Ectodermal cell (in vitro differentiated cells): Measurements from ENCODE around the gene CLDN7.

ENCODE experiments used
- H3K27ac ChIP-seq: 2 replicates; pipeline ENCODE4 v1.7.0; 2013; ENCODE audit warnings: mild to moderate bottlenecking, low read depth, low read length; ENCODE audit not compliant: insufficient read depth, poor library complexity, severe bottlenecking
- H3K27me3 ChIP-seq: 2 replicates; pipeline ENCODE4 v1.7.0; 2013; ENCODE audit warnings: mild to moderate bottlenecking, low read length; ENCODE audit not compliant: insufficient read depth, control insufficient read depth, poor library complexity, severe bottlenecking
- H3K36me3 ChIP-seq: one replicate; pipeline ENCODE4 v1.7.0; 2013; ENCODE audit warnings: low read length; ENCODE audit not compliant: control insufficient read depth, insufficient read depth
- H3K4me1 ChIP-seq: one replicate; pipeline ENCODE4 v1.7.0; 2013; ENCODE audit warnings: low read length; ENCODE audit not compliant: control insufficient read depth, insufficient read depth
- H3K4me3 ChIP-seq: 2 replicates; pipeline ENCODE4 v1.7.0; 2013; ENCODE audit warnings: low read depth, low read length, control low read depth; ENCODE audit not compliant: insufficient read depth
- H3K9me3 ChIP-seq: 2 replicates; pipeline ENCODE4 v1.7.0; 2013; ENCODE audit warnings: mild to moderate bottlenecking, low read length, moderate library complexity; ENCODE audit not compliant: control insufficient read depth
- WGBS, 2 experiments: methylation state at CpG; one replicate each; pipeline ENCODE4 v1.1.7; 2013; ENCODE audit warnings: missing lambda C conversion rate in 2 of 2; 5-methylcytosine and 5-hydroxymethylcytosine counted together

Gene CLDN7

GRCh38 chr17:7295230-7296180 lies 33.2 kb upstream of the CLDN7 start:
- WGBS, 2 experiments = 72% methylated on average over 42 of the region's 42 CpGs
- H3K36me3 ChIP-seq = no peaks in the 10 kb centered on the region
- H3K4me3 ChIP-seq = no peak overlapping the region
- peaks cover 21% of the 10 kb centered on the region for H3K4me1 ChIP-seq
- H3K9me3 ChIP-seq = no peaks in the 10 kb centered on the region
- H3K27me3 ChIP-seq = peaks cover 65% of the 10 kb centered on the region
- H3K27ac ChIP-seq = no peak overlapping the region

- Histone ChIP-seq H3K27me3 (peaks cover 59% of the 10 kb centered on the region), H3K4me1 (peaks cover 21% of the 10 kb centered on the region), H3K36me3 (no peaks in the 10 kb centered on the region), H3K4me3 (peak within 1 kb of the TSS; percentile 26), H3K27ac (no peak within 1 kb of the TSS), H3K9me3 (no peaks in the 10 kb centered on the region)
- WGBS, 2 experiments = 2% methylated on average over 57 of the region's 57 CpGs
These were observed 32.4 kb upstream of the CLDN7 start, which contains the start of gene YBX2 for GRCh38 chr17:7294614-7295153. TSS of gene YBX2 (minus strand) at chr17:7294639. CDS start at chr17:7294500, 139 bp downstream.

GRCh38 chr17:7293816-7294613 lies 31.7 kb upstream of the CLDN7 start:
- H3K9me3 ChIP-seq = no peaks in the 10 kb centered on the region
- no peaks in the 10 kb centered on the region for H3K36me3 ChIP-seq
- peaks cover 28% of the 10 kb centered on the region for H3K4me1 ChIP-seq
- peaks cover 57% of the 10 kb centered on the region for H3K27me3 ChIP-seq
- 2% methylated on average over 75 of the region's 75 CpGs for WGBS, 2 experiments
- H3K27ac ChIP-seq = no peak overlapping the region
- peak overlapping the region; percentile 26 for H3K4me3 ChIP-seq

- Histone ChIP-seq H3K4me1 (peaks cover 29% of the 10 kb centered on the region), H3K36me3 (no peaks in the 10 kb centered on the region), H3K9me3 (no peaks in the 10 kb centered on the region), H3K27me3 (peaks cover 57% of the 10 kb centered on the region), H3K4me3 (no peak overlapping the region), H3K27ac (no peak overlapping the region)
- WGBS, 2 experiments = 94 to 96% methylated on average over 11 of the region's 11 CpGs
These were observed 30.9 kb upstream of the CLDN7 start for GRCh38 chr17:7293159-7293558.

DNA sequence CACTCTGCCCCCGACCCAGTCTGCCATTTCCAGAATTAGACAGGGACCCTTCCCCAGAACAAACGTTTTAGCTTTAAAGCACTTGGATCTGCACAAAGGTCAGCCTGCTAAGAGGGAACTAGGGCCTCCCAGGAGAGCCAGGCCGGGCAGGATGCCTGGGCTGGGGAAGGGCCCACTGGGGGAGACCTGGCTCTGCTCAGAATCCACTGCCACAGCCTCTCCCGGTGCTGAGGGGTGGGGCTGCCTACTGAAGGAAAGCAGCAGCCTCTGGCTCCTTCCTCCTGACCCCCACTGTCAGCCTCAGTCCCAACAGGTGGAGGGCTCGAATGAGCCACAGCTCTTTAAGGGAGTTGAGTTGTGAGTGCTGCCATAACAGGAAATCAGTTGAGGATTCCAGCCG lies 30.5 kb upstream of the CLDN7 start:
- H3K27ac ChIP-seq = no peak overlapping the region
- no peaks in the 10 kb centered on the region for H3K9me3 ChIP-seq
- H3K4me1 ChIP-seq = peaks cover 29% of the 10 kb centered on the region
- WGBS, 2 experiments = 67 to 72% methylated on average over 6 of the region's 6 CpGs
- no peak overlapping the region for H3K4me3 ChIP-seq
- H3K27me3 ChIP-seq = peaks cover 57% of the 10 kb centered on the region
- no peaks in the 10 kb centered on the region for H3K36me3 ChIP-seq

DNA sequence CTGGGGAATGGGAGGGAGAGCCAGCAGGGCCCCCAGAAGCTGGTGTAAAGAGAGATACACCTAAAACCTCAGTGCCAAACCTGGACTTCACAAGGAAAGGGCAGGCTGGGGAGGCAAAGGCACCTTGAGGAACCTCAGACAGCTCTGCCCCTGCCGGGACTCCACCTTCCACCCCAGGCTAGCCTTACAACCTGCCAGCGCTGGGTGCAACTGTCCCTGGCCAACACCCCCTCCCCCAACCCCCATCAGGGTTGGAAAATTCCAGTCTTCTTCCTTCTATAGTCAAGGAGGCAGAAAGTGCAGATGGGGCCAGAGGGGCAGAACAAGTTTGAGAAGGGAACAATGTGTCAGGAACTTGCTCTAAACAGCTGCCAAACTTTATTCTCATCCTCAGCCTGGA lies 29.9 kb upstream of the CLDN7 start:
- WGBS, 2 experiments = 91 to 93% methylated on average over 2 of the region's 2 CpGs

GRCh38 chr17:7290685-7291084 lies 28.4 kb upstream of the CLDN7 start:
- H3K9me3 ChIP-seq = no peaks in the 10 kb centered on the region
- no peak overlapping the region for H3K4me3 ChIP-seq
- 91% methylated on average over 11 of the region's 11 CpGs for WGBS, 2 experiments
- H3K27ac ChIP-seq = no peak overlapping the region
- H3K27me3 ChIP-seq = peaks cover 41% of the 10 kb centered on the region
- H3K36me3 ChIP-seq = no peaks in the 10 kb centered on the region
- H3K4me1 ChIP-seq = peaks cover 26% of the 10 kb centered on the region

More for the DNA sequence above, 29.9 kb upstream of the CLDN7 start:
- Histone ChIP-seq H3K9me3 (no peaks in the 10 kb centered on the region), H3K27me3 (peaks cover 56% of the 10 kb centered on the region), H3K4me3 (no peak overlapping the region), H3K36me3 (no peaks in the 10 kb centered on the region), H3K4me1 (peaks cover 29% of the 10 kb centered on the region), H3K27ac (no peak overlapping the region)

GRCh38 chr17:7290166-7290565 lies 27.9 kb upstream of the CLDN7 start:
- peaks cover 36% of the 10 kb centered on the region for H3K27me3 ChIP-seq
- peaks cover 26% of the 10 kb centered on the region for H3K4me1 ChIP-seq
- H3K4me3 ChIP-seq = no peak overlapping the region
- no peak overlapping the region for H3K27ac ChIP-seq
- H3K9me3 ChIP-seq = no peaks in the 10 kb centered on the region
- WGBS, 2 experiments = 94 to 97% methylated on average over 19 of the region's 19 CpGs
- H3K36me3 ChIP-seq = no peaks in the 10 kb centered on the region

- no peak overlapping the region for H3K27ac ChIP-seq
- H3K36me3 ChIP-seq = no peaks in the 10 kb centered on the region
- 83 to 87% methylated on average over 18 of the region's 18 CpGs for whole genome bisulfite sequencing, 2 experiments
- H3K9me3 ChIP-seq = no peaks in the 10 kb centered on the region
- H3K4me1 ChIP-seq = peaks cover 26% of the 10 kb centered on the region
- peaks cover 28% of the 10 kb centered on the region for H3K27me3 ChIP-seq
- no peak overlapping the region for H3K4me3 ChIP-seq
These were observed 27.2 kb upstream of the CLDN7 start for GRCh38 chr17:7289256-7290032.
